ENCODE results near the gene PAEP.

The PAEP gene

DNA sequence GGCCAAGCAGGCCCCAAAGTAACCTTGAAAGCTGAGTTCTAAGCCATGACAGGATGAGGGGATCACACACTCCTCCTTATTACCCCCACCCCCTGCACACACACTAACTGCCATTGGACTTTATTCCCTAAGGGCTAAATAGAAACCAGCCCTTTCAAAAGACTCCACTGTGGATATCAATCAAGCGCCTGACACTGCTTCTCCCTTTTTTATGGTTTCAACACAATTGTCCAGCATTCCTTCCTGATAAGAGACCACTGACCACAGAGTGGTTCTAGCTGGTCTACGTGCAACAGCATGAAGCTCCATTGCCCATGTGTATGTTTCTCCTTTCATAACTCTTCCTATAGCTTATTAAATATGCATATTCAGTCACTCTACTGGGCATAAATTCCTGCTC, 34.7 kb downstream of the PAEP start:
- no peak for DNase-seq (ENCODE audit: low read depth in 1 of 2, low spot score in 1 of 2)
- no peaks in the 10 kb centered on the region for H3K27me3 ChIP-seq (ENCODE audit: insufficient read depth, poor library complexity, severe bottlenecking)
- TF ChIP-seq, protein P1, sequence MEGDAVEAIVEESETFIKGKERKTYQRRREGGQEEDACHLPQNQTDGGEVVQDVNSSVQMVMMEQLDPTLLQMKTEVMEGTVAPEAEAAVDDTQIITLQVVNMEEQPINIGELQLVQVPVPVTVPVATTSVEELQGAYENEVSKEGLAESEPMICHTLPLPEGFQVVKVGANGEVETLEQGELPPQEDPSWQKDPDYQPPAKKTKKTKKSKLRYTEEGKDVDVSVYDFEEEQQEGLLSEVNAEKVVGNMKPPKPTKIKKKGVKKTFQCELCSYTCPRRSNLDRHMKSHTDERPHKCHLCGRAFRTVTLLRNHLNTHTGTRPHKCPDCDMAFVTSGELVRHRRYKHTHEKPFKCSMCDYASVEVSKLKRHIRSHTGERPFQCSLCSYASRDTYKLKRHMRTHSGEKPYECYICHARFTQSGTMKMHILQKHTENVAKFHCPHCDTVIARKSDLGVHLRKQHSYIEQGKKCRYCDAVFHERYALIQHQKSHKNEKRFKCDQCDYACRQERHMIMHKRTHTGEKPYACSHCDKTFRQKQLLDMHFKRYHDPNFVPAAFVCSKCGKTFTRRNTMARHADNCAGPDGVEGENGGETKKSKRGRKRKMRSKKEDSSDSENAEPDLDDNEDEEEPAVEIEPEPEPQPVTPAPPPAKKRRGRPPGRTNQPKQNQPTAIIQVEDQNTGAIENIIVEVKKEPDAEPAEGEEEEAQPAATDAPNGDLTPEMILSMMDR (IDR thresholded peaks at IDR 0.05; ENCODE audit: insufficient read depth, low read length), result no peak
- no peak for TF ChIP-seq SPI1 (IDR thresholded peaks at IDR 0.05; ENCODE audit: borderline replicate concordance, low read depth)
- TF ChIP-seq, protein P2, sequence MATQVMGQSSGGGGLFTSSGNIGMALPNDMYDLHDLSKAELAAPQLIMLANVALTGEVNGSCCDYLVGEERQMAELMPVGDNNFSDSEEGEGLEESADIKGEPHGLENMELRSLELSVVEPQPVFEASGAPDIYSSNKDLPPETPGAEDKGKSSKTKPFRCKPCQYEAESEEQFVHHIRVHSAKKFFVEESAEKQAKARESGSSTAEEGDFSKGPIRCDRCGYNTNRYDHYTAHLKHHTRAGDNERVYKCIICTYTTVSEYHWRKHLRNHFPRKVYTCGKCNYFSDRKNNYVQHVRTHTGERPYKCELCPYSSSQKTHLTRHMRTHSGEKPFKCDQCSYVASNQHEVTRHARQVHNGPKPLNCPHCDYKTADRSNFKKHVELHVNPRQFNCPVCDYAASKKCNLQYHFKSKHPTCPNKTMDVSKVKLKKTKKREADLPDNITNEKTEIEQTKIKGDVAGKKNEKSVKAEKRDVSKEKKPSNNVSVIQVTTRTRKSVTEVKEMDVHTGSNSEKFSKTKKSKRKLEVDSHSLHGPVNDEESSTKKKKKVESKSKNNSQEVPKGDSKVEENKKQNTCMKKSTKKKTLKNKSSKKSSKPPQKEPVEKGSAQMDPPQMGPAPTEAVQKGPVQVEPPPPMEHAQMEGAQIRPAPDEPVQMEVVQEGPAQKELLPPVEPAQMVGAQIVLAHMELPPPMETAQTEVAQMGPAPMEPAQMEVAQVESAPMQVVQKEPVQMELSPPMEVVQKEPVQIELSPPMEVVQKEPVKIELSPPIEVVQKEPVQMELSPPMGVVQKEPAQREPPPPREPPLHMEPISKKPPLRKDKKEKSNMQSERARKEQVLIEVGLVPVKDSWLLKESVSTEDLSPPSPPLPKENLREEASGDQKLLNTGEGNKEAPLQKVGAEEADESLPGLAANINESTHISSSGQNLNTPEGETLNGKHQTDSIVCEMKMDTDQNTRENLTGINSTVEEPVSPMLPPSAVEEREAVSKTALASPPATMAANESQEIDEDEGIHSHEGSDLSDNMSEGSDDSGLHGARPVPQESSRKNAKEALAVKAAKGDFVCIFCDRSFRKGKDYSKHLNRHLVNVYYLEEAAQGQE (IDR thresholded peaks at IDR 0.05; ENCODE audit: insufficient replicate concordance, low read depth), result no peak
- TF ChIP-seq GABPA (IDR thresholded peaks at IDR 0.05; ENCODE audit: low read depth), result no peak
- TF ChIP-seq POLR2AphosphoS5 (IDR thresholded peaks at IDR 0.05; ENCODE audit: low read depth), result no peak
- H3K27ac ChIP-seq (replicated peaks), result no peak overlapping the region
- no peak overlapping the region for H3K4me3 ChIP-seq (replicated peaks; ENCODE audit: insufficient read depth, low read length)

DNA sequence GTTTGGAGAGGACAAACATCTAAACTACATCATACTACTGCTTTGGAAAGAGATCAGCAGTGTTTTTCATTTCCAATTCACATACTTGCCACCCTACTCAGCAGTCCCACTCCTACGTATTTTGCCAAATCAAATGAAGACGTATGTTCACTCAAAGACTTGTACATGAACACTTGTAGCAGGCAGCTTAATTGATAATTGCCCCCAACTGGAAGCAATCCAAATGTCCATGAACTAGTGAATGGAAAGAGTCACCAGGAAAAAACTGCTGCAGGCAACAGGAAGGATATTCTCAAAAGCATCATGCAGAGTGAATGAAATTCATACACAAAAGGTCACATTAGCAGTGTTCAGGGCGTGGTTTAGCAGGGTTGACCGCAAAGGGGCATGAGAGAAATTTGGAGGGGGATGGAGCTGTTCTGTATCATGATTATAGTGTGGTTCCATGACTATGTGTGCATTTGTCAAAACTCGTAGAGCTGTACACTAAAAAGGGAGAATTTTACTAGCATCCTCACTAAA, 38.8 kb downstream of the PAEP start:
- Histone ChIP-seq H3K4me3 (replicated peaks; ENCODE audit: insufficient read depth, low read length) (no peak overlapping the region), H3K27ac (replicated peaks) (no peak overlapping the region), H3K27me3 (ENCODE audit: insufficient read depth, poor library complexity, severe bottlenecking) (no peaks in the 10 kb centered on the region)
- no peak for DNase-seq (ENCODE audit: low read depth in 1 of 2, low spot score in 1 of 2)
- TF ChIP-seq GABPA (IDR thresholded peaks at IDR 0.05; ENCODE audit: low read depth) (no peak), SPI1 (IDR thresholded peaks at IDR 0.05; ENCODE audit: borderline replicate concordance, low read depth) (no peak), POLR2AphosphoS5 (IDR thresholded peaks at IDR 0.05; ENCODE audit: low read depth) (no peak)
- TF ChIP-seq, protein P1 (IDR thresholded peaks at IDR 0.05; ENCODE audit: insufficient read depth, low read length), result no peak
- TF ChIP-seq, protein P2 (IDR thresholded peaks at IDR 0.05; ENCODE audit: insufficient replicate concordance, low read depth), result no peak

DNA sequence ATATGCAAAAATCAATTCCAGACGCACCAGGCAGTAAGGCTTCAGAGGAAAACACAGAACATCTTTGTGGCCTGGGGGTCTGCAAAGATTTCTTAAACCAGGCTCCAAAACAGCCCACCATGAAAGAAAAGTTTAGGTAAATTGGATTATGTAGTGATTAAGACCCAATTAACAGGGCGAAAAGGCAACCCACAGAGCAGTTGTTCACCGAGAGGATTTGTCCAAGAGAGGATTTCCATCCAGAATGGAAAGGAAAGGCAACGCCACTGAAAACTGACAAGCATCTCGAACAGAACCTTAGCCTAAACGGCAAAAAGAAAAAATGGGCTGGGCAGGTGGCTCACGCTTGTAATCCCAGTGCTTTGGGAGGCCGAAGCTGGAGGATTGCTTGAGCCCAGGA, 40.4 kb downstream of the PAEP start:
- H3K4me3 ChIP-seq (replicated peaks; ENCODE audit: insufficient read depth, low read length), result no peak overlapping the region
- no peak for DNase-seq (ENCODE audit: low read depth in 1 of 2, low spot score in 1 of 2)
- no peaks in the 10 kb centered on the region for H3K27me3 ChIP-seq (ENCODE audit: insufficient read depth, poor library complexity, severe bottlenecking)
- TF ChIP-seq POLR2AphosphoS5 (IDR thresholded peaks at IDR 0.05; ENCODE audit: low read depth), result no peak
- TF ChIP-seq, protein P2 (IDR thresholded peaks at IDR 0.05; ENCODE audit: insufficient replicate concordance, low read depth), result no peak
- TF ChIP-seq, protein P1 (IDR thresholded peaks at IDR 0.05; ENCODE audit: insufficient read depth, low read length), result no peak
- TF ChIP-seq SPI1 (IDR thresholded peaks at IDR 0.05; ENCODE audit: borderline replicate concordance, low read depth), result no peak
- TF ChIP-seq GABPA (IDR thresholded peaks at IDR 0.05; ENCODE audit: low read depth), result no peak
- no peak overlapping the region for H3K27ac ChIP-seq (replicated peaks)

Data from HL-60 (cell line).